NCI-H187 (cell line): ENCODE measurements around the gene HASPIN.
"Not testable (repeated sequence)": the region's sequence is repeated elsewhere in the genome, so short reads cannot be mapped to it uniquely, and the experiment has no call there.

Source experiments
- DNase-seq, 2 experiments: peaks; one replicate each; lab custom pipeline; 2025; lab: John Stamatoyannopoulos, UW

HASPIN gene

DNA sequence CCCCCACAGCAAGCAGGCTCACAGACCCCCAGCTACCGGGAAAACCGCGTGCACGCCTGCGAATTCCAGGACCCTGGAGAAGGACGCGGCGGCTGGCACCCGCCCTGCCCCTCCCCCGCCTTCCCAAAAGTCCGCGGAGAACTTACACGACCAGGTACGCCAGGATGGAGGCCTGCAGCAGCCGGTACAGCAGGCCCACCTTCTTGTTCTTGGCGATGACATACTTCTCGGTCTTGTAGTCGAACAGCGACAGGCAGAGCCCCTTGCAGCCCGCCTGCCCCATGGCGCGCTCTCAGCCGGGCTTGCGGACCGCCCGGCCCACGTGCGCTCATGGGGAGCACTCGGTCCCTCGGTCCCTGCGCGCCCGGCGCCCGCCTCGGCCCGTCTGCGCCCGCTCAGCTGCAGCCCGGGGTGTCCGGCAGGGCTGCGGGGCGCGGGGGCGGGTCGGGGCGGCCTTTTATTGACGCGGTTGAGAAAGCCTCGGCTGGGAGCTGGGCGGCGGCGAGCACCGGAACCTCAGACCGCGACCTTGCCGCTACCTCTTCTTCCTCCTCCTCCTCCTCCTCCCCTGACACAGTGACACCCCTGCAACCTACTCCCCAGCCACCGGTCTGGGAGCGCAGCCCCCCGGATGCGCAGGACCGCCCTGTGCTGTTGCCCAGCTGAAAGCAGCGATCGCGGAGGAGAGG is 27.8 kb upstream of the HASPIN start, which contains the start of gene P2RX5:
TSS of gene P2RX5 (minus strand) at position 433 of the 689 bp plus-strand sequence. CDS start at position 283, 150 bp downstream.
- DNase-seq, result no peak

DNA sequence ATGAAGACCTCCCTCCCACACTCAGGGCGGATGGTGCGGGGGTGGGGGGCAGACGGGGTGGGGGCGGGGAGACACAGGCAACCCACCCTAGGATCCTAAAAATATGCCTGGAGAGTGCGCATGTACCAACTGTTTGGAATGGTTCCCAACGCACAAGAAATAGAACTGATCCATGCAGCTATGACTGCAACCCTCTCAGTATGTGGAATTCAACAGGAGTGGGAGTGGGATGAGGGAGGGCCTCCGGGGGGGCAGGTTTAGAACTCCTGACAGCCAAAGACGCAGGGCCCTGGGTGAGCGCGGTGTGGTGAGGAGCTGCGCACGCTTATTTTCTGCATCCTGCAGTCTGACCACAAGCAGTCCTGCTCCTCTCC is 26.6 kb upstream of the HASPIN start:
- DNase-seq, result no peak

DNA sequence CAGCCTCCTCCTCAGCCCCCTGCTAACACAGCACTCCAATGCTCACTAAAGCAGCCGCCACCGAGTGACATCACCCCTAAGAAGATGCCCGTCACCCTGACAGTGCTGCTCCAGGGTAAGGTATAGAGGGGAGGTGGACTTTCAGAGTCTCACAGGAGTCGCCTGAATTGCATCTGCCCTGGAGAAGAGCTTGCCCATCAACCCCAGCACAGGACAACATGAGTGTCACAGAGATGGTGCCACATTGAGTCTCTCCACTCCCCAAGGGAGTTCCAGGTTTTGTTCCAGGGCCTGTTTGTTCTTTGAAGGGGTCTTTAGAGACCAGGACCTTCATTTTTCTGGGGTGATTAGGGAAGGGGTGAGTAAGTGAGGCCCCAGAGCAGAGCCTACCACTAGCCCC is 25.6 kb upstream of the HASPIN start:
- no peak for DNase-seq

DNA sequence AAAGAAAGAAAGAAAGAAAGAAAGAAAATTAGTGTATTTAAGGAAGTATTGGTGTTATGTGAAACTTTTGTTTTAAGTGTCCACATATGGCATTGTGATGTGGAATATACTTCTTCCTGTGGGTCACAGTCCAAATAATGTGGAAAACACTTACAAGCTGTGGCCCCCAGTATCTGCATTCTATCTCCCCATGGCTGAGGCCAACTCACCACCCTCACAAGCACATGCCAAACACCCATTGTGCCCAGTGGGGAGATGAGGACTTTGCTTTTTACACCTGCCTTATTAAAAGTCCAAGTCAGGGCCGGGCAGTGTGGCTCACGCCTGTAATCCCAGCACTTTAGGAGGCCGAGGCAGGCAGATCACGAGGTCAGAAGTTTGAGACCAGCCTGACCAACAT is 23.8 kb upstream of the HASPIN start:
- DNase-seq, result no peak

DNA sequence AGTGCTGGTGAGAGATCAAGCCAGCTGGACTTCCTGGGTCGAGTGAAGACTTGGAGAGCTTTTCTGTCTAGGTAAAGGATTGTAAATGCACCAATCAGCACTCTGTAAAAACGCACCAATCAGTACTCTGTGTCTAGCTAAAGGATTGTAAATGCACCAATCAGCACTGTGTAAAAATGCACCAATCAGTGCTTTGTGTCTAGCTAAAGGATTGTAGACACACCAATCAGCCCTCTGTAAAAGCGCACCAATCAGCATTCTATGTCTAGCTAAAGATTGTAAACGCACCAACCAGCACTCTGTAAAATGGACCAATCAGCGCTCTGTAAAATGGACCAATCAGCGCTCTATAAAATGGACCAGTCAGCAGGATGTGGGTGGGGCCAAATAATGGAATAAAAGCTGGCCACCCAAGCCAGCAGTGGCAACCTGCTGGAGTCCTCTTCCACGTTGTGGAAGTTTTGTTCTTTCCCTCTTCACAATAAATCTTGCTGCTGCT is 21.6 kb upstream of the HASPIN start:
- not testable (repeated sequence) for DNase-seq

DNA sequence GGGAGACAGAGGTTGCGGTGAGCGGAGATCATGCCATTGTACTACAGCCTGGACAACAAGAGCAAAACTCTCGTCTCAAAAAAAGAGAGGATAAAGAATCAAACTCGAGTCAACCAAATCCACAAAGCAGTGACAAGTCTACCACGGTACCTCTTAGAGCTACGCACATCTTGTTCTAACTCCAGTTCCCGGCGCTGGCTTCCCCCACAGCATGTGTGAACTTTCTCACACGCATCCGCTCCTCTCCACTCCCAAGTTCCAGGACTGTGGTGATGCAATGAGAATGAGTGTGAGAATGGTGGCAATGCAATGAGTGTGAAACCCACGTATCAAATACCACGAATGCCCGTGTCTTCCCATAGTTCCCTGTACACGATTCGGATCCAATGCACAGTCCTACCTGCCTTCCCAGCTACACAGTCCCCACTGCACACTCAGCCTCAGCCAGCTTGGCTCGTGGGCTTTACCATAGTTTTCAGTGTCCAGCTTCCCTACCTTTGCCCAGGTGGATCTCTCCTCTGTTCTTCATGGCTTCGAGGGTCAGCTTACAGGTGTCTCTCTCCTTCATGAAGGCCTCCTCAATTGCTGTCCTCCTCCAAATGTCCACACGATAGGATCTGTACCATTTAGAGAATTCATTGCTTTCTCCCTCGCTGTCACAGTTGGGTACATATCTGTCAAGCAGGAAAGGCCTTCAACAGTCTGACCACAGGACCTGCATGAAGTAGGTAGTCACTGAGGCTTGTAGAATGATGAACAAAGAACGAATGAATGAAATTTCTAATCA is 18.6 kb upstream of the HASPIN start:
- DNase-seq, result no peak

DNA sequence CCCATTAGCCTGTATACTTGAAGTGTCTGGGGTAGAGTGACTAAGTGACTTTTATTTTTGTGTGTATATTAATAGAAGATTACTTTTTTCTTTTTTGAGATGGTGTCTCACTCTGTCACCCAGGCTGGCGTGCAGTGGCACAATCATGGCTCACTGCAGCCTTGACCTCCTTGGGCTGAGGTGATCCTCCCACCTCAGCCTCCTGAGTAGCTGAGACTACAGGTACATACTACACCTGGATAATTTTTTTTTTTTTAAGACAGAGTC is 18.1 kb upstream of the HASPIN start:
- not testable (repeated sequence) for DNase-seq

DNA sequence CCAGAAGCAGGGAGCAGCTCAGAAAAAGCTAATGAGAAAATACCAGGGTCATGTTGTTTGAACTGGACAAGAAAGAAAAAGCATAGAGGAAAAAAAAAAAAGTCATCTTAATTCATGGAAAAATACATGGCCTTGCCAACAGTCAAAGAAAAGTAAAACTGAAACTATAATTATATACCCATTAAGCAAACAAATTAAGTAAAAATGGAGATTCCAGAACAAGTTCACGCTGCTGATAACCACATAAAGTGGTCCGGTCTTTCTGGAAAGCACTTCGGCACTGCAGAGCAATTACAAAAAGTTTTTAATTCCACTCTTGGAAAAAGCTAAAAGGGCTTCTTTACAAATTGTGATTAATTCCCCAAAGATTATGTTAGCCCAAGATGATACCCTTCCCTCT is 15.3 kb upstream of the HASPIN start:
- no peak for DNase-seq

DNA sequence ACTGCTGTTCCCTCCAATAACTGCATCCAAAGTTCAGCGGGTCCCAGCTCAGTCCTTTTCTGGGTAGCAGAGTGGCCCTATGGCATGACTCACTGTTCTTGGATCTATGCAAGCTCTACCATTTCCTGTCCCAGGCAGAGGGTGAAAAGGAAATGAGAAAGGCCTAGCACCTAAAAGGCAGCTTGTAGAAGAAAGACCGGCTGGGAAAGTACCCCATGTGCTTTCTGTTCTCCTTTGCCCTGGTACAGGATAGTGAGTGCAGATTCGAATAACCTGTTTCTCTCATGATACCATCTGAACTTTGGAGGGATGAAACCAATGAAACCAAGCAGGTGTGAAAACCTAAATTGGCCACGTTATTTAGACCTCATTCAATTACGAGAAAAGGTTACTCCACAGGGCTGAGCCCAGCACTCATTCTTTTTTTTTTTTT is 12.7 kb upstream of the HASPIN start:
- DNase-seq, result no peak

DNA sequence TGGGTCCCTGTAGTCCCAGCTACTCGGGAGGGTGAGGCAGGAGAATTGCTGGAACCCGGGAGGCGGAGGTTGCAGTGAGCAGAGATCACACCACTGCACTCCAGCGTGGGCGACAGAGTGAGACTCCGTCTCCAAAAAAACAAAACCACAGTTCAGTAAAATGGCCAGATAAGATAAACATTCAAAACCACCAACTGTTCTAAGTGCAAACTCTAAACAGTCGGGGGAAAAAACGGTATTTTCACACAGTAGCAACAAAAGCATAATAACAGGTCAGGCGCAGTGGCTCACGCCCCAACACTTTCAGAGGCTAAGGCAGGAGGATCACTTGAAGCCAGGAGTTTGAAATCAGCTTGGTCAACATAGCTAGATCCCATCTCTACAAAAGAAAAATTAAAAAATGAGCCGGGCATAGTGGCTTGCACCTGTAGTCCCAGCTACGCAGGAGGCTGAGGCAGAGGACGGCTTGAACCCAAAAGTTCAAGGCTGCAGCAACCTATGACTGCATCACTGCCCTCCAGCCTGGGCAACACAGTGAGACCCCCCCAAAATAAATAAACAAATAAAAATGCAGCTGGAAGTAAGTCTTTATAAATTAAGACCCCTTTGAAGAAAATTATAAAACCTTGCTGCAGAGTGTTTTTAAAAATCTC is 10.8 kb upstream of the HASPIN start:
- DNase-seq, result no peak

DNA sequence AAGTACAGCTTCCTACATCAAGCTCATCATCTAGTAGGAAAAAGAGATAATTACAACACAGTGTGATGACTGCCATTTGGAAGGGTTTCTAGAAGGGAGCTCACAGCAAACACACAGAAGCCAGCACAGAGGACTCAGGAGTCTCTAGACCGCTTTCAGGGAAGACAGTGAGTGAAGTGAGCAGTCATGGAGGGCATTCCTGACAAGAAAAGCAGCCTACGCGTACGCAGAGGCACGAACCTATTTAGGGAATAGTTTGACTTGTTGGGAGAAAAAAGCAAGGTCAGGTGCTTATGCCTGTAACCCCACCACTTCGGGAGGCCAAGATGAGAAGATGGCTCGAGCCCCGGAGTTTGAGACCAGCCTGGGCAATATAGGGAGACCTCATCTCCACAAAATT is 8.4 kb upstream of the HASPIN start:
- no peak for DNase-seq

DNA sequence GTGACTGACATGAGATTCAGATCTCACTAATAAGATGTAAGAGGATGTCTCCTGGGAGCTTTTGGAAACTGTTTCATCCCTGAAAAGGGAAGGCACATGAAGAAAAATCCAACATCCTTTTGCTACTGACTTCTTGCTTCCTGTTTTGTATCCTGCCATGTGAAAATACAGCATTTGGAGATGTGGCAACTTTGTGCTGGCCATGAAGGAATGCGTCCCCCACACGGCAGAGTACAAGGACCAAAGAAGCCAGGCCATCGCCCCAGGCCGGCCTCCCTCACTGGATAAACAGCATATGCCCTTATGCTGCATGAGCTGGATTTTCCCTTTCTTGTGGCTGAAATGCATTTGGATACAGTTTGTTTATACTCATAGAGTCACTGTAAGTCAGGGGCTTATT is 5.5 kb upstream of the HASPIN start:
- DNase-seq, result no peak

DNA sequence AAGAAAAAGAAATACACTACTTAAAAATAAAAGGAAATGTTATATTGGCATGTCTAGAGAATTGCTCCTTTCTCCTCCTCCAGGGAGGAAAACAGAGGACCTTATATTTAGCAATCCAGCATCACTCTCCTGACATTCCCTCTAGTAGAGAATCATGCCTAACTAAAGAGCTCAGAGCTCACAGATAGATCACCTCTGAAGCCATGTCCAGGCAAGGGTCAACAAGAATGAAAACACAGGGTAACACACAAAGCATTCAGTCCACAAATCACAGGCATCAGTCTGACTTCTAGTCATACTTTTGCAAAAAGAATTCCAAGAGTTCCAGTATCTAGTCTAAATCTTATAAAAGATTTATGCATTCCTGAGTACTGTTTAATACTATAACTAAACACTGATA is 4.4 kb upstream of the HASPIN start:
- no peak for DNase-seq

DNA sequence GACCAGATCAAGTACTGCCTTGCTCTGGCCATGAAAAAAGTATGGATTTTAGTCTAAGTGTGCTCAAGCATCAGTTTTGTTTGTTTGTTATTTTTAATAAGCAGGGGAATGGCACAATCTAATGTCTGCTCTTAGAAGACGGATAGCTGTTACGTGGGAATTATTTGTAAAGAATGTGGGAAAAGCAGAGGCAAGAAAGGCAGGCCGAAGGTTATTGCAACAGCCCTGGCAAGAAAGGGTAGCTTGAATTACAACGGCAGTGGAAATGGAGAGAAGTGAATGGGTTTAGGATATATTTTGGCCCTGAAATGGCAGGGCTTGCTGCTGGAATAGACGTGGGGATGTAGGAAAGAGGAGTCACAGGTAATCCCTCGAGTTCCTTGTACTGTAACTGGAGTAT is 987 bp upstream of the HASPIN start:
- DNase-seq, result no peak

DNA sequence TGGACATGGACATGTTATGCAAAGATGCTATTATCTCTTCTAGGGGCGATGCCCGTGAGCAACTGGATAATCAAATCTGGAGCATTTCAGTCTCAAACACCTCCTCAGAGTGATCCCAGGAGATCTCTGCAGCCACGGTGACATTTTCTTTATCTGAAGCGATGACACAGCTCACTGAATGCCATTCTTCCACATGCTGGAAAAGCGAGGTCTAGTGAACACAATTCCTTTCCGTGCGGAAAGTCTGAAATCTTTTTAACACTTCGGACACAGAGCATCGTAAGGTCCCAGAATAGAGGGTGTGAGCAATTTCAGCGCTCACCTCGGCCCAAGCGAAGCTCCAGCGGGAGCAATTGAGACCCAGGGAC is 531 bp upstream of the HASPIN start:
- DNase-seq, result no peak

DNA sequence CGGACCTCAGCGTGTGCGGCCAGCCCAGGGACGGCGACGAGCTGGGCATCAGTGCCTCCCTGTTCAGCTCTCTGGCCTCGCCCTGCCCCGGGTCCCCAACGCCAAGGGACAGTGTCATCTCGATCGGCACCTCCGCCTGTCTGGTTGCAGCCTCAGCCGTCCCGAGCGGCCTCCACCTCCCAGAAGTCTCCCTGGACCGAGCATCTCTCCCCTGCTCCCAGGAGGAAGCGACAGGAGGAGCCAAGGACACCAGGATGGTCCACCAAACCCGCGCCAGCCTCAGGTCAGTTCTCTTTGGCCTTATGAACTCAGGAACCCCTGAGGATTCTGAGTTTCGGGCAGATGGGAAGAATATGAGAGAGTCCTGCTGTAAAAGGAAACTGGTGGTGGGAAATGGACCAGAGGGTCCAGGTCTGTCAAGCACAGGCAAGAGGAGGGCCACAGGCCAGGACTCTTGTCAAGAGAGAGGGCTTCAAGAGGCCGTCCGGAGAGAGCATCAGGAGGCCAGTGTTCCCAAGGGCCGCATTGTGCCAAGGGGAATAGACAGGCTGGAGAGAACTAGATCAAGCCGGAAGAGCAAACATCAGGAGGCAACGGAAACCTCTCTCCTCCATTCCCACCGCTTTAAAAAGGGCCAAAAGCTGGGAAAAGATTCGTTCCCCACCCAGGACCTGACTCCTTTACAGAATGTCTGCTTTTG is 825 bp downstream of the HASPIN start:
- DNase-seq, result no peak

DNA sequence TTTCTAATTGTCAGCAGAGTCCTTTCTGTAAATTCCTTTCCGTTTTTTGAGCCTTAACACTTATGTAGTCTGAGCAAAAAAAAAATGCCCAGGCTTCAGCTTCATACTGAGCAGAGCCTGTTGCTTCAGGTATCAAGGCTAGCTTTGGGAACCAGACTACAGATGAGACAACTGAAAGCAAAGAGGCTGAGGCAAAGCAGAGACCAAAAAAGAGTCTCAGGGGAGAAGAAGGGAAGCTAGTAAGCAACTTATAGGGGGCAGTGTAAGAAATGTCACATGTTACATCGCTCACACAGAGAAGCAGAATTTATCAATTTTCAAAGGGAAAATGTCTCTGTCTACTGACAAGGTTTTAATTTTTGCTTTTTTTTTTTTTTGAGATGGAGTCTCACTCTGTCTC is 3.3 kb downstream of the HASPIN start:
- no peak for DNase-seq

DNA sequence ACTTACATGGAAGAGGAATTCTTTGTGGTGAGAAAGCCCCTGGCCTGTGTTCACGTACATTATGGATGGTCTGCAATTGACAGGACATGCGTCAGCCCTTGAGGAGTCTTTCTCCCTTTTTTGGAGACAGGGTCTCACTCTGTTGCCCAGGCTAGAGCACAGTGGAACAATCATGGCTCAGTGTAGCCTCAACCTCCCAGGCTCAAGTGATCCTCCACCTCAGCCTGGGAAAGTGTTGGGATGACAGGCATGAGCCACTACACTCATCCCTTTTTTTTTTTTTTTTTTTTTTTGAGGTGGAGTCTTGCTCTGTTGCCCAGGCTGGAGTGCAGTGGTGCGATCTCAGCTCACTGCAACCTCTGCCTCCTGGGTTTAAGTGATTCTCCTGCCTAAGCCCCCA is 4.4 kb downstream of the HASPIN start:
- not testable (repeated sequence) for DNase-seq

DNA sequence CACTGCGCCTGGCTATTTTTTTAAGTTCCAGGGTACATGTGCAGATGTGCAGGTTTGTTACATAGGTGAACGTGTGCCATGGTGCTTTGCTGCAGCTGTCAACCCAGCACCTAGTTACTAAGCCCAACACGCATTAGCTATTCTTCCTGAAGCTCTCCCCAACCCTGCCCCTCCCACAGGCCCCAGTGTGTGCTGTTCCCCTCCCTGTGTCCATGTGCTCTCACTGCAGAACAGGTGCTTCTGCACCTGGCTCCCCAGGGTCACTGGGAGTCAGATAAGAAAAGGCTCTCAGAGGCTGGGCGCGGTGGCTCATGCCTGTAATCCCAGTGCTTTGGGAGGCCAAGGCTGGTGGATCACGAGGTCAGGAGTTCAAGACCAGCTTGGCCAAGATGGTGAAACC is 6.2 kb downstream of the HASPIN start:
- DNase-seq, result no peak

DNA sequence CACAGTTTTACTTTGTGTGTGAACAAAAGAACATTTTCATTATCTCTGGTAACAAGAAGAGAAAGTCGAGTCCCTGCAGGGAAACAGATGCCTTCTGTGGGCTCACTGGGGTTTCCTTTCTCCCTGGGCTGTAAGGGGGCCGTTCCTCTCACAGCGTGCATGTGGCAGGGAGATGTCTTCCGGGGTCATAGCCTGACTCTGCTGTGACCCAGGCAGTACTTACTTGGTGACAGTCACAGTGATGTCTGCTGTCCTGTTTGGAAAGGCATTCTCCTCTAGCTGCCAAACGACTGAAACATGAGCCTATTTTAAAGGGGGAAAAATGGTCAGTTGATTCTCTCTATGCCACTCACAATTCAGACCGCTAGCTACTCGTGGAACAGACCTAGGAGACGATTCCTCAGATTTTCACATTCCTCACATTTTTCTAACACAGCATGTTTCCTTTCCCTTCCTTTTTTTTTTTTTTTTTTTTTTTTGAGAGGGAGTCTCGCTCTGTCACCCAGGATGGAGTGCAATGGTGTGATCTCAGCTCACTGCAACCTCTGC is 7.3 kb downstream of the HASPIN start:
- DNase-seq, result no peak

DNA sequence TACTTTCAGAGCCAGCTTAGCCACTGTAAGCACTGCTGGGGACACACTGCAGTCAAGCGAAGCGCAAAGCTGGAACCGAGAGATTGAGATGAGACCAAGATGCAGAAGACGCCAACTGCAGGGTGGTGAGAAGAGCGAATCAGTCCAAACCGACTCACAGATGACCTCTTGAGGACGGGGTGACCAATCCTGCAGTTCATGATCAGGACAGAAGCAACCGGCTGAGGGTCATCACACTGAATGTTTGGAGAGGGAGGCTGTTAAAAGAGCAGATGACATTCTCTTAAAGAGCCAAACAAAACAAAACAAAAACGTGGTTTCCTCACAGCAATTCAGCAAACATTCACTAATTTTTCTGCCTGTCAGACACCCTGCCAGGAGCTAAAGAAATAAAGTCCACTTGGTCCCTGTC is 8.5 kb downstream of the HASPIN start:
- no peak for DNase-seq

DNA sequence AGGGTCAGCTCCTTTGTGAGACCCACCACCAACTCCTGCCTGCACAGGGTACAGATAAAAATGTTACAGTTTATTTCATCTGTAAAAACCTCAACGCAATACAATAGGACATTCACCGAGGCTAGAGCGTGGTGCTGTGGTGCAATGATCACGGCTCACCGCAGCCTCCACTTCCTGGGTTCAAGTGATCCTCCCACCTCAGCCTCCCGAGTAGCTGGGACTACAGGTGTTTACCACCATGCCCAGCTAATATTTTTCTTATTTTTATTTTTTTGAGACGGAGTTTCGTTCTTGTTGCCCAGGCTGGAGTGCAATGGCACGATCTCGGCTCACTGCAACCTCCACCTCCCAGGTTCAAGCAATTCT is 11.2 kb downstream of the HASPIN start:
- not testable (repeated sequence) for DNase-seq
